ENCODE data around the gene SEPHS1.

DNA sequence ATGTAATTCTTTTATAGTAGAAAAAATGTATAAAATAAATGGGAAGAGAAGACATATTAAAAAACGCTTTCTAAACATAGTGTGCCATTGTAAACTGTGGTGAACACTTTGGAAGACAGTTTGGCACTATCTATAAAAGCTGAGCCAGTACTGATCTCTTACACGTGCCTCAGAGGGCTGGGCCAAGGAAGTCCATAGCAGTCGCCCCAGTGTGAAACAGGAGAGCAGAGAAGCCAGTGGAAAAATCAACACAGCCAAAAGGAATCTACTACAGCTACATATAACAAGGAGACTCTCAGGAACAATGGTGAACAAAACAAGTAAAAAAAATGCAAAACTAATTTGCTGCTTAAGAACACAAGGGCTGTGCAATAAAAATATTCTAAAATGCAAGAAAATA lies 20.6 kb downstream of the SEPHS1 start:
- TF ChIP-seq, protein P1, sequence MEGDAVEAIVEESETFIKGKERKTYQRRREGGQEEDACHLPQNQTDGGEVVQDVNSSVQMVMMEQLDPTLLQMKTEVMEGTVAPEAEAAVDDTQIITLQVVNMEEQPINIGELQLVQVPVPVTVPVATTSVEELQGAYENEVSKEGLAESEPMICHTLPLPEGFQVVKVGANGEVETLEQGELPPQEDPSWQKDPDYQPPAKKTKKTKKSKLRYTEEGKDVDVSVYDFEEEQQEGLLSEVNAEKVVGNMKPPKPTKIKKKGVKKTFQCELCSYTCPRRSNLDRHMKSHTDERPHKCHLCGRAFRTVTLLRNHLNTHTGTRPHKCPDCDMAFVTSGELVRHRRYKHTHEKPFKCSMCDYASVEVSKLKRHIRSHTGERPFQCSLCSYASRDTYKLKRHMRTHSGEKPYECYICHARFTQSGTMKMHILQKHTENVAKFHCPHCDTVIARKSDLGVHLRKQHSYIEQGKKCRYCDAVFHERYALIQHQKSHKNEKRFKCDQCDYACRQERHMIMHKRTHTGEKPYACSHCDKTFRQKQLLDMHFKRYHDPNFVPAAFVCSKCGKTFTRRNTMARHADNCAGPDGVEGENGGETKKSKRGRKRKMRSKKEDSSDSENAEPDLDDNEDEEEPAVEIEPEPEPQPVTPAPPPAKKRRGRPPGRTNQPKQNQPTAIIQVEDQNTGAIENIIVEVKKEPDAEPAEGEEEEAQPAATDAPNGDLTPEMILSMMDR (IDR thresholded peaks at IDR 0.05; ENCODE audit: low read length), result no peak
- TF ChIP-seq EZH2phosphoT487 (IDR thresholded peaks at IDR 0.05; ENCODE audit: low read length) (no peak), EZH2 (optimal IDR thresholded peaks at IDR 0.05; ENCODE audit: low read depth, low read length) (no peak)

Data from MM.1S (cell line).